ENCODE results near the gene RIN3.

GRCh38 chr14:92654239-92654901, 140.8 kb downstream of the RIN3 start:
- no peak for TF ChIP-seq CTCF (IDR thresholded peaks at IDR 0.05)
- no peak for TF ChIP-seq EZH2phosphoT487 (IDR thresholded peaks at IDR 0.05)
- no peak for TF ChIP-seq EZH2 (IDR thresholded peaks at IDR 0.05)

Data from neural progenitor cell (in vitro differentiated cells).